Osteoblast (primary cell): ENCODE measurements around the gene NRGN. TPM values are rescaled to one million over a fixed set of nuclear protein-coding genes. Genes with fewer than 3 reads are reported as not detected.
A peak's percentile ranks its signal among the peaks of the same experiment; 100 is the strongest.

Source experiments
- DNase-seq: peaks from one replicate; pipeline ENCODE4 v3.0.0; 2011; ENCODE audit warnings: low spot score, mixed read lengths; ENCODE audit not compliant: insufficient read length; ENCODE audit errors: missing footprints
- H2AFZ ChIP-seq: 2 replicates; pipeline ENCODE4 v1.6.0; 2011; ENCODE audit warnings: mild to moderate bottlenecking, low read length
- H3K27ac ChIP-seq: 2 replicates; pipeline ENCODE4 v1.5.1; 2011; ENCODE audit warnings: mild to moderate bottlenecking, low read depth, low read length, moderate library complexity
- H3K27me3 ChIP-seq: 2 replicates; pipeline ENCODE4 v1.6.0; 2012; ENCODE audit warnings: mild to moderate bottlenecking, control low read depth, inconsistent platforms, low read length, moderate library complexity; ENCODE audit not compliant: insufficient read depth
- H3K36me3 ChIP-seq: 2 replicates; pipeline ENCODE4 v1.5.1; 2011; ENCODE audit warnings: mild to moderate bottlenecking, low read length, control low read depth, moderate library complexity; ENCODE audit not compliant: insufficient read depth
- H3K4me1 ChIP-seq: 2 replicates; pipeline ENCODE4 v1.5.1; 2011; ENCODE audit warnings: mild to moderate bottlenecking, low read length, control low read depth, moderate library complexity; ENCODE audit not compliant: insufficient read depth
- H3K4me2 ChIP-seq: 2 replicates; pipeline ENCODE4 v1.6.0; 2011; ENCODE audit warnings: mild to moderate bottlenecking, low read length; ENCODE audit not compliant: insufficient read depth
- H3K4me3 ChIP-seq: fragments of 200-600 bp; sonication (generic); 3 replicates; pipeline ENCODE4 v1.5.1; 2012; ENCODE audit warnings: mild to moderate bottlenecking, low read length, inconsistent platforms; ENCODE audit not compliant: insufficient read depth
- H3K79me2 ChIP-seq: 2 replicates; pipeline ENCODE4 v1.6.0; 2012; ENCODE audit warnings: mild to moderate bottlenecking, low read length, control low read depth, inconsistent platforms; ENCODE audit not compliant: insufficient read depth
- H3K9me3 ChIP-seq: 2 replicates; pipeline ENCODE4 v1.5.1; 2011; ENCODE audit warnings: low read depth, low read length, control low read depth
- H4K20me1 ChIP-seq: 2 replicates; pipeline ENCODE4 v1.6.0; 2012; ENCODE audit warnings: mild to moderate bottlenecking, low read length, control low read depth; ENCODE audit not compliant: insufficient read depth
- total RNA-seq: library from RNA; depleted of rRNA; stranded (reverse); fragments of >200 nt; gene quantifications from 2 replicates; pipeline ENCODE4 v1.2.3, GENCODE V29; 2012
- TF ChIP-seq, protein P1 (sequence below): IDR thresholded peaks from 2 replicates; pipeline ENCODE4 v1.5.1; 2011; ENCODE audit warnings: mild to moderate bottlenecking, low read depth, low read length, moderate library complexity; ENCODE audit errors: extremely low read depth

Gene NRGN
- total RNA-seq, 1 donor, result under 0.01 TPM

DNA sequence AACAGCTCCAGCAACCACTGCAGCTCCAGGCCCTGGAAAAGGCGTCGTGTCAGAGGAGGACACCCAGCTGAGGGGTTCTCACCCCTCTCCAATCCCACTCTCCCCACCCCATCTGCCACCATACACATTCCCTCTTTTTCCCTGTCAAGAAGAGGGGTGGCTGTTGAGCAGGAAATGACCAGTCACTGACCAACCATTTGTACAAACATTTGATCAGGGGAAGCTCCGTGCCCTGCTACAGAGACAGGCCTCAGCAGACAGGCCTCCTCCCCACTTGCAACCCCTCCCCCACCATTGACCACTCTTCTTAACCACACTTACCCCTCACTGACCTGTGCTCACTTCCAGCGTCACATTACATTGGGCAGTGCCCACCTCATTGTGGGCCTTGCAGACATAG lies 14.6 kb downstream of the NRGN start:
- Histone ChIP-seq H3K4me2 (no peak overlapping the region), H3K4me1 (peaks cover 6% of the 10 kb centered on the region), H3K27ac (no peak overlapping the region), H4K20me1 (no peaks in the 10 kb centered on the region), H2AFZ (peak overlapping the region; percentile 41), H3K4me3 (no peak overlapping the region), H3K79me2 (no peaks in the 10 kb centered on the region), H3K27me3 (peaks cover 55% of the 10 kb centered on the region), H3K36me3 (no peaks in the 10 kb centered on the region), H3K9me3 (no peaks in the 10 kb centered on the region)
- no peak for DNase-seq
- TF ChIP-seq, protein P1, sequence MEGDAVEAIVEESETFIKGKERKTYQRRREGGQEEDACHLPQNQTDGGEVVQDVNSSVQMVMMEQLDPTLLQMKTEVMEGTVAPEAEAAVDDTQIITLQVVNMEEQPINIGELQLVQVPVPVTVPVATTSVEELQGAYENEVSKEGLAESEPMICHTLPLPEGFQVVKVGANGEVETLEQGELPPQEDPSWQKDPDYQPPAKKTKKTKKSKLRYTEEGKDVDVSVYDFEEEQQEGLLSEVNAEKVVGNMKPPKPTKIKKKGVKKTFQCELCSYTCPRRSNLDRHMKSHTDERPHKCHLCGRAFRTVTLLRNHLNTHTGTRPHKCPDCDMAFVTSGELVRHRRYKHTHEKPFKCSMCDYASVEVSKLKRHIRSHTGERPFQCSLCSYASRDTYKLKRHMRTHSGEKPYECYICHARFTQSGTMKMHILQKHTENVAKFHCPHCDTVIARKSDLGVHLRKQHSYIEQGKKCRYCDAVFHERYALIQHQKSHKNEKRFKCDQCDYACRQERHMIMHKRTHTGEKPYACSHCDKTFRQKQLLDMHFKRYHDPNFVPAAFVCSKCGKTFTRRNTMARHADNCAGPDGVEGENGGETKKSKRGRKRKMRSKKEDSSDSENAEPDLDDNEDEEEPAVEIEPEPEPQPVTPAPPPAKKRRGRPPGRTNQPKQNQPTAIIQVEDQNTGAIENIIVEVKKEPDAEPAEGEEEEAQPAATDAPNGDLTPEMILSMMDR, result no peak

DNA sequence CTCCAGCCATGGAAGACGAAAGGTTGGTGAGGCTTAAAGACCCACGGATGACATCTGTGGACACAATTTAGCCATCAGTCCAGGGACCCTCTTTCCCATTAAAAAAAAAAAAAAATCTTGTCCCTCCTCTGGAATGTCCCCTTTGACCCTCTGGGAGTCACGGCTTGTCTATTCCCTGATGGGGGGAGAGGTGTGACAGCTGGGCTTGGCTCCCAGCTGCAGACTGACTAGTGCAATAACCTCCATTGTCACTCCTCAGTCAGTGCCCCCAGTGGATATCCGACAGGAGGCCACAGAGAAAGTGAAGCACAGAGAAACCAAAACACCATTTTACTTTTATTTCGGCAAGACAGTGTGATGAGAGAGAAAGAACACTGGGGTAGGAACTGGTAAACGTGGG lies 15.0 kb downstream of the NRGN start:
- Histone ChIP-seq H3K27ac (no peak overlapping the region), H2AFZ (no peak overlapping the region), H3K27me3 (peaks cover 59% of the 10 kb centered on the region), H3K79me2 (no peaks in the 10 kb centered on the region), H3K9me3 (no peaks in the 10 kb centered on the region), H3K4me2 (no peak overlapping the region), H3K4me3 (no peak overlapping the region), H3K4me1 (peaks cover 6% of the 10 kb centered on the region), H4K20me1 (no peaks in the 10 kb centered on the region), H3K36me3 (no peaks in the 10 kb centered on the region)
- TF ChIP-seq, protein P1, result no peak
- no peak for DNase-seq

DNA sequence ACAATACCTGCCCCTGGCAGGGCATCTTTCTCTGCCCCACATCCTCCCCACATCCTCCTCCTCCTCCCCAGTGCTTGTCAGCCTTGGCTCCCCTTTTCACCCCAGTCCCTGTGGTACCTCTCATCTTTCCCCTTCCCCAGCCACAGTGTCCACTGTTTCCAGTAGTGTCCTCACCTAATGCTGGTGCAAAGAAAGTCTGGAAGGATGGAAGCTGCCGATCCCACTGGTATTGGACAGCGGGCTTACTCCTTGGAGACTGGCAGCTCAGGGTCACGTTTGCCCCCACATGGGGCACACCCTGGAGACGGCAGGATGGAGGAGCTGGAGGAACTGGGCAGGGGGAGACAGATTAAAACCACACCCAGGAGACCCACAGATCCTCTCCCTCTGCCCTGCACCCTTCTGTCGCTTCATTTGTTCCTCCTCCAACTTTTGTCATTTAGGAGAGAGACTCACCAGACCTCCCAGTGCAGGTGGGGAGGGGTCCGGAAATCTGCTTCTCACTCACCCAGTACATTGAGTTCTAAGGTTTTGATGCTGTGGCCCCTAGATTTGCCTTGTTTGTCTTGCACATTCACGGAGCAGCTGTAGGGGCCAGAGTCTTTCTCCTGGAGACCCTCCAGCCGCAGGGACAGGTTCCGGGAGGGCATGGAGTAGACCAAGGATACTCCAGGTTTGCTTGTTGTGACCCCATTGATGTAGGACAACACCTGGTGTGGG lies 16.5 kb downstream of the NRGN start:
- no peak overlapping the region for H2AFZ ChIP-seq
- H4K20me1 ChIP-seq, result no peaks in the 10 kb centered on the region
- H3K4me2 ChIP-seq, result no peak overlapping the region
- peaks cover 6% of the 10 kb centered on the region for H3K4me1 ChIP-seq
- H3K27ac ChIP-seq, result no peak overlapping the region
- TF ChIP-seq, protein P1, result no peak
- H3K36me3 ChIP-seq, result no peaks in the 10 kb centered on the region
- peak; percentile 74 for DNase-seq
- no peak overlapping the region for H3K4me3 ChIP-seq
- no peaks in the 10 kb centered on the region for H3K9me3 ChIP-seq
- H3K79me2 ChIP-seq, result no peaks in the 10 kb centered on the region
- peaks cover 71% of the 10 kb centered on the region for H3K27me3 ChIP-seq

DNA sequence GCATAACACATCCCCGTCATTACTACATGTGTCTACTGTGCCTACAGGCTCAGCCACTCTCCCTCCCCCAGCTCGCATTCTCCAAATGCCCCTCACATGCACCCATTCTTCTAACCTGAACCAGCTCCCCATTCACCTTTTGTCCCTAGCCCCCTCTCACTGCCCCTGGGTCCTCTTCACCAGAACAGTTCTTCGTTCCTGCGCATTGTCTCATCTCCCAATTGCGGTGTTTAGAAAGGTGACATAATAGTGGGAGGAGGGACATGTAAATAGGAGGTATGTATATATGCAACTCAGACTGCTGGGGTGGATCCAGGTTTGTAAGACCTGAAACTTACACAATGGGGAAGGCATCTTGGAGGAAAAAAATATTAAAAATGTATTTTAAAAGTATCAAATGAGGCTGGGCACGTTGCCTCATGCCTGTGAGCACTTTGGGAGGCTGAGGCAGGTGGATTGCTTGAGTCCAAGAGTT lies 17.0 kb downstream of the NRGN start:
- Histone ChIP-seq H3K79me2 (no peaks in the 10 kb centered on the region), H3K27me3 (peaks cover 73% of the 10 kb centered on the region), H3K36me3 (no peaks in the 10 kb centered on the region), H2AFZ (no peak overlapping the region), H3K27ac (no peak overlapping the region), H4K20me1 (no peaks in the 10 kb centered on the region), H3K4me3 (no peak overlapping the region), H3K9me3 (no peaks in the 10 kb centered on the region), H3K4me2 (no peak overlapping the region), H3K4me1 (peaks cover 6% of the 10 kb centered on the region)
- DNase-seq, result peak; percentile 68
- TF ChIP-seq, protein P1, result no peak
